ENCODE results near the gene HOXA6.
A peak's percentile ranks its signal among the peaks of the same experiment; 100 is the strongest.

HOXA6 gene

GRCh38 chr7:27189295-27189996 is 41.9 kb upstream of the HOXA6 start:
- Histone ChIP-seq H3K9me3 (ENCODE audit: control insufficient read depth, low read length) (no peaks in the 10 kb centered on the region), H3K27ac (ENCODE audit: low read depth, low read length, severe bottlenecking) (no peak overlapping the region), H3K4me1 (ENCODE audit: control insufficient read depth, insufficient read depth, low read length, poor library complexity, severe bottlenecking) (peaks cover 19% of the 10 kb centered on the region), H3K36me3 (ENCODE audit: control insufficient read depth, insufficient read depth, low read length) (no peaks in the 10 kb centered on the region), H3K4me3 (ENCODE audit: extremely low read depth, insufficient read depth, low read length, poor library complexity, severe bottlenecking) (peak overlapping the region; percentile 20)
- WGBS, 2 experiments (ENCODE audit: insufficient coverage in 2 of 2): 3 to 8% methylated on average over 17 to 22 of the region's 22 CpGs

- no peak overlapping the region for H3K27ac ChIP-seq (ENCODE audit: low read depth, low read length, severe bottlenecking)
- H3K36me3 ChIP-seq (ENCODE audit: control insufficient read depth, insufficient read depth, low read length): no peaks in the 10 kb centered on the region
- WGBS, 2 experiments (ENCODE audit: insufficient coverage in 2 of 2): 2 to 3% methylated on average over 38 to 40 of the region's 49 CpGs
Measured at GRCh38 chr7:27188386-27189294, 41.1 kb upstream of the HOXA6 start.

GRCh38 chr7:27187475-27188385 is 40.2 kb upstream of the HOXA6 start:
- Histone ChIP-seq H3K27ac (ENCODE audit: low read depth, low read length, severe bottlenecking) (no peak overlapping the region), H3K9me3 (ENCODE audit: control insufficient read depth, low read length) (no peaks in the 10 kb centered on the region), H3K4me3 (ENCODE audit: extremely low read depth, insufficient read depth, low read length, poor library complexity, severe bottlenecking) (peak overlapping the region; percentile 20), H3K4me1 (ENCODE audit: control insufficient read depth, insufficient read depth, low read length, poor library complexity, severe bottlenecking) (peaks cover 21% of the 10 kb centered on the region), H3K36me3 (ENCODE audit: control insufficient read depth, insufficient read depth, low read length) (no peaks in the 10 kb centered on the region)
- 2 to 3% methylated on average over 40 to 45 of the region's 46 CpGs for WGBS, 2 experiments (ENCODE audit: insufficient coverage in 2 of 2)

More at GRCh38 chr7:27188386-27189294, 41.1 kb upstream of the HOXA6 start:
- H3K4me3 ChIP-seq (ENCODE audit: extremely low read depth, insufficient read depth, low read length, poor library complexity, severe bottlenecking): peak overlapping the region; percentile 20
- H3K9me3 ChIP-seq (ENCODE audit: control insufficient read depth, low read length): no peaks in the 10 kb centered on the region
- peaks cover 19% of the 10 kb centered on the region for H3K4me1 ChIP-seq (ENCODE audit: control insufficient read depth, insufficient read depth, low read length, poor library complexity, severe bottlenecking)

- no peak overlapping the region for H3K4me3 ChIP-seq (ENCODE audit: extremely low read depth, insufficient read depth, low read length, poor library complexity, severe bottlenecking)
- 36 to 55% methylated on average over 1 of the region's 4 CpGs for WGBS, 2 experiments (ENCODE audit: insufficient coverage in 2 of 2)
- H3K9me3 ChIP-seq (ENCODE audit: control insufficient read depth, low read length): no peaks in the 10 kb centered on the region
- no peaks in the 10 kb centered on the region for H3K36me3 ChIP-seq (ENCODE audit: control insufficient read depth, insufficient read depth, low read length)
- peaks cover 18% of the 10 kb centered on the region for H3K4me1 ChIP-seq (ENCODE audit: control insufficient read depth, insufficient read depth, low read length, poor library complexity, severe bottlenecking)
- H3K27ac ChIP-seq (ENCODE audit: low read depth, low read length, severe bottlenecking): no peak overlapping the region
Measured at GRCh38 chr7:27186668-27187474, 39.3 kb upstream of the HOXA6 start.

- no peaks in the 10 kb centered on the region for H3K36me3 ChIP-seq (ENCODE audit: control insufficient read depth, insufficient read depth, low read length)
- no peak overlapping the region for H3K4me3 ChIP-seq (ENCODE audit: extremely low read depth, insufficient read depth, low read length, poor library complexity, severe bottlenecking)
- no peak overlapping the region for H3K27ac ChIP-seq (ENCODE audit: low read depth, low read length, severe bottlenecking)
- peaks cover 18% of the 10 kb centered on the region for H3K4me1 ChIP-seq (ENCODE audit: control insufficient read depth, insufficient read depth, low read length, poor library complexity, severe bottlenecking)
- H3K9me3 ChIP-seq (ENCODE audit: control insufficient read depth, low read length): no peaks in the 10 kb centered on the region
- WGBS, 2 experiments (ENCODE audit: insufficient coverage in 2 of 2): 2 to 3% methylated on average over 19 to 21 of the region's 24 CpGs
Measured at GRCh38 chr7:27185854-27186667, 38.5 kb upstream of the HOXA6 start.

DNA sequence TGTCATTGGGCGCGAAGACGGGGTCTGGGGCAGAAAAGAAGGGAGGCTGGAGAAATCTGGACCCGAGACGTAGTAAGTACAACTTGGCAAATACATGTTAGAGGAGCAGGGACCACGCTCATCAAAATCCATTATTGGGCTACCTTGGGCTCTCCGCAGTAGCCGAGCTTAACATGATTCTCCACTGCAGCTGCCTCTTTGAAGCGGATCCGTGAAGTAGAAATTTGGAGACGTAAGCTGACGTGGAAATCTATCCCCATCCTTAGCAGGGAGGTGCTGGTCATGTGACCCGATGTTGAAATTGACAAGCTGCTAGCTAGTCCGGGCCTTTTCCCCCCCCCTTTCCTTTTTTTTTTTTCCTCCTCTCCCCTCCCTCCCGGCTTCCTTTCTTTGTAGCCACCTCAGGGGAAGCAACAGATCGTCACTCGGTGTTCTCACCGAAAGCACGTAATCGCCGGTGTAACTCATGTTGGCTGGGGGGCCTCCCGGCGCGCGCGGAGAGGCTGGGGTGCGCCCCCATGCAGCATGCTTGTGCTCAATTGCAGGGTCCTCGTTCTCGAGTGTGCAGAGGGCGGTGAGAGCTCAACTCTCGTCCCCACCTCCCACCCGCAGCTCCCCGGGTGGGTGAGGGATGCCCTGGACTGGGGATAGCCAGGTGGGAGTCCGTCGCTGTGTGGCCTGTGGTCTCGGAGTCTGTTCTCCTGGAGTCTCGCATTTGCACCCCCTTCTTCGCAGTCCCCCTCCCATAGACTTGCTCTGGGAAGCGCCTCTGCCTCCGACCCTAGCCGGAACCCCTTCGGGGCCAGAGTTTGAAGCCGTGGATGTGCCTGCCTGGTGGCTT is 37.7 kb upstream of the HOXA6 start, which contains the start of gene HOXA11:
Gene HOXA11 (minus strand): TSS at position 220 of the 841 bp plus-strand sequence. CDS start 88 bp downstream, at position 132.
- Histone ChIP-seq H3K36me3 (ENCODE audit: control insufficient read depth, insufficient read depth, low read length) (no peaks in the 10 kb centered on the region), H3K9me3 (ENCODE audit: control insufficient read depth, low read length) (no peaks in the 10 kb centered on the region), H3K4me3 (ENCODE audit: extremely low read depth, insufficient read depth, low read length, poor library complexity, severe bottlenecking) (peak within 1 kb of the TSS; percentile 34), H3K27ac (ENCODE audit: low read depth, low read length, severe bottlenecking) (no peak within 1 kb of the TSS), H3K4me1 (ENCODE audit: control insufficient read depth, insufficient read depth, low read length, poor library complexity, severe bottlenecking) (peaks cover 18% of the 10 kb centered on the region)
- 2 to 3% methylated on average over 27 to 40 of the region's 43 CpGs for WGBS, 2 experiments (ENCODE audit: insufficient coverage in 2 of 2)

- Histone ChIP-seq H3K9me3 (ENCODE audit: control insufficient read depth, low read length) (no peaks in the 10 kb centered on the region), H3K36me3 (ENCODE audit: control insufficient read depth, insufficient read depth, low read length) (no peaks in the 10 kb centered on the region), H3K4me3 (ENCODE audit: extremely low read depth, insufficient read depth, low read length, poor library complexity, severe bottlenecking) (peak overlapping the region; percentile 34), H3K27ac (ENCODE audit: low read depth, low read length, severe bottlenecking) (no peak overlapping the region), H3K4me1 (ENCODE audit: control insufficient read depth, insufficient read depth, low read length, poor library complexity, severe bottlenecking) (peaks cover 18% of the 10 kb centered on the region)
- WGBS, 2 experiments (ENCODE audit: insufficient coverage in 2 of 2): 1% methylated on average over 50 to 58 of the region's 72 CpGs
Measured at GRCh38 chr7:27184337-27185012, 36.9 kb upstream of the HOXA6 start.

- no peak overlapping the region for H3K27ac ChIP-seq (ENCODE audit: low read depth, low read length, severe bottlenecking)
- H3K9me3 ChIP-seq (ENCODE audit: control insufficient read depth, low read length): no peaks in the 10 kb centered on the region
- peaks cover 12% of the 10 kb centered on the region for H3K4me1 ChIP-seq (ENCODE audit: control insufficient read depth, insufficient read depth, low read length, poor library complexity, severe bottlenecking)
- peak overlapping the region; percentile 34 for H3K4me3 ChIP-seq (ENCODE audit: extremely low read depth, insufficient read depth, low read length, poor library complexity, severe bottlenecking)
- H3K36me3 ChIP-seq (ENCODE audit: control insufficient read depth, insufficient read depth, low read length): no peaks in the 10 kb centered on the region
- 1 to 2% methylated on average over 19 to 23 of the region's 30 CpGs for WGBS, 2 experiments (ENCODE audit: insufficient coverage in 2 of 2)
Measured at GRCh38 chr7:27183682-27184336, 36.2 kb upstream of the HOXA6 start.
